ENCODE data around the gene NAIF1. TPM values are rescaled to one million over a fixed set of nuclear protein-coding genes. Genes with fewer than 3 reads are reported as not detected.
"Not testable (repeated sequence)": the region's sequence is repeated elsewhere in the genome, so short reads cannot be mapped to it uniquely, and the experiment has no call there.

NAIF1 gene
- total RNA-seq, 1 donor from 2014 or later = 6.2 TPM

- peaks cover 12% of the 10 kb centered on the region for H3K4me1 Mint-ChIP-seq (ENCODE audit: low read depth, unreplicated experiment)
- TF ChIP-seq, protein P1, sequence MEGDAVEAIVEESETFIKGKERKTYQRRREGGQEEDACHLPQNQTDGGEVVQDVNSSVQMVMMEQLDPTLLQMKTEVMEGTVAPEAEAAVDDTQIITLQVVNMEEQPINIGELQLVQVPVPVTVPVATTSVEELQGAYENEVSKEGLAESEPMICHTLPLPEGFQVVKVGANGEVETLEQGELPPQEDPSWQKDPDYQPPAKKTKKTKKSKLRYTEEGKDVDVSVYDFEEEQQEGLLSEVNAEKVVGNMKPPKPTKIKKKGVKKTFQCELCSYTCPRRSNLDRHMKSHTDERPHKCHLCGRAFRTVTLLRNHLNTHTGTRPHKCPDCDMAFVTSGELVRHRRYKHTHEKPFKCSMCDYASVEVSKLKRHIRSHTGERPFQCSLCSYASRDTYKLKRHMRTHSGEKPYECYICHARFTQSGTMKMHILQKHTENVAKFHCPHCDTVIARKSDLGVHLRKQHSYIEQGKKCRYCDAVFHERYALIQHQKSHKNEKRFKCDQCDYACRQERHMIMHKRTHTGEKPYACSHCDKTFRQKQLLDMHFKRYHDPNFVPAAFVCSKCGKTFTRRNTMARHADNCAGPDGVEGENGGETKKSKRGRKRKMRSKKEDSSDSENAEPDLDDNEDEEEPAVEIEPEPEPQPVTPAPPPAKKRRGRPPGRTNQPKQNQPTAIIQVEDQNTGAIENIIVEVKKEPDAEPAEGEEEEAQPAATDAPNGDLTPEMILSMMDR (IDR thresholded peaks at IDR 0.05; ENCODE audit: partially characterized antibody, unreplicated experiment) = no peak
- H3K4me3 Mint-ChIP-seq (ENCODE audit: unreplicated experiment) = no peak overlapping the region
- no peaks in the 10 kb centered on the region for H3K36me3 Mint-ChIP-seq (ENCODE audit: unreplicated experiment)
- H3K27me3 Mint-ChIP-seq (ENCODE audit: unreplicated experiment) = peaks cover 3% of the 10 kb centered on the region
- DNase-seq = peak; percentile 8
- H3K9me3 Mint-ChIP-seq (ENCODE audit: unreplicated experiment) = peaks cover 3% of the 10 kb centered on the region
- H3K27ac Mint-ChIP-seq (ENCODE audit: unreplicated experiment) = no peak overlapping the region
Measured at GRCh38 chr9:128114326-128115186, 47.4 kb upstream of the NAIF1 start.

DNA sequence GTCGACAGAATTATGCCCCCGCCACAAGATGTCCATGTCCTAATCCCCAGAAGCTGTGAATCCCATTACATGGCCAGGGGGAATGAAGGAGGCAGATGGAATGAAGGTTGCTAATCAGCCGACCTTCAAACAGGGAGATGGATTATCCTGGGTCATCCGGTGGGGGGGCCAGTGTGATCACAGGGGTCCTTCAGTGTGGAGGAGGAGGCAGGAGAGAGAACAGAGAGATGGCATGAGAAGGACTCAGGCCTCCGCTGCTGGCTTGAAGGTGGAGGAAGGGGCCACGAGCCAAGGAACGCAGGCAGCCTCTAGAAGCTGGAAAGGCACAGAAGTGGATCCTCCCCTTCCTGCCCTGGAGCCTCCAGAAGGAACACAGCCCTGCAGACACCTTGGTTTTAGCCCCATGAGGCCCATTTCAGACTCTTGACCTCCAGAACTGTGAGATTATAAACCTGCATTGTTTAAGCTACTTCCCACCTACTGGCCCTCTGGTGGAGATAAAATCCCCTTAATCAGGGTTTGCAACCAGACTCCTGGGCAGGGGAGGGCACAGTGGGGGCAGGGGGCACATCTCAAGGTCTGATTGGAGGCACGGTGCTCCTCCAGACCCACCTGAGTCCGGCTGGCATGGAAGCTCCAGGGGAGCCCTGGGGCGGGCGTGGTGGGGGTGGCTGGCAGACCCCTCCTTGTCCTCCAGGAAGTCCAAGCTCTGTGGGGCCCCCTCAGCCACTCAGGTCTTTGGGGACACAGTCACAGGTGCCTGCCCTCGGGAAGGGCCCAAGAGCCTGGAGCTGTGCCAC is 46.6 kb upstream of the NAIF1 start:
- Mint-ChIP-seq H3K27me3 (ENCODE audit: unreplicated experiment) (peaks cover 3% of the 10 kb centered on the region), H3K4me3 (ENCODE audit: unreplicated experiment) (no peak overlapping the region), H3K9me3 (ENCODE audit: unreplicated experiment) (peaks cover 3% of the 10 kb centered on the region), H3K36me3 (ENCODE audit: unreplicated experiment) (no peaks in the 10 kb centered on the region), H3K27ac (ENCODE audit: unreplicated experiment) (no peak overlapping the region), H3K4me1 (ENCODE audit: low read depth, unreplicated experiment) (peaks cover 17% of the 10 kb centered on the region)
- no peak for DNase-seq
- TF ChIP-seq, protein P1 (IDR thresholded peaks at IDR 0.05; ENCODE audit: partially characterized antibody, unreplicated experiment) = no peak

DNA sequence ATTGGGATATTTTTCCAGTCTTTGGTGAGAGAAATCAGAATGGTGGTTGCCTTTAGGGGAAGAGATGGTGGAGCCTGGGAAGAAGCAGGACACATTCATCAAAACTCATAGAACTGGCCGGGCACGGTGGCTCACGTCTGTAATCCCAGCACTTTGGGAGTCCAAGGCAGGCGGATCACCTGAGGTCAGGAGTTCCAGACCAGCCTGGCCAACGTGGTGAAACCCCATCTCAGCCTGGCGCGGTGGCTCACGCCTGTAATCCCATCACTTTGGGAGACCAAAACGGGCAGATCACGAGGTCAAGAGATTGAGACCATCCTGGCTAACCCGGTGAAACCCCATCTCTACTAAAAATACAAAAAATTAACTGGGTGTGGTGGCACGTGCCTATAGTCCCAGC is 44.6 kb upstream of the NAIF1 start:
- H3K27ac Mint-ChIP-seq (ENCODE audit: unreplicated experiment); H3K27me3 Mint-ChIP-seq (ENCODE audit: unreplicated experiment); DNase-seq; H3K9me3 Mint-ChIP-seq (ENCODE audit: unreplicated experiment); H3K4me3 Mint-ChIP-seq (ENCODE audit: unreplicated experiment); H3K36me3 Mint-ChIP-seq (ENCODE audit: unreplicated experiment): not testable (repeated sequence)
- H3K4me1 Mint-ChIP-seq (ENCODE audit: low read depth, unreplicated experiment) = peaks cover 19% of the 10 kb centered on the region

DNA sequence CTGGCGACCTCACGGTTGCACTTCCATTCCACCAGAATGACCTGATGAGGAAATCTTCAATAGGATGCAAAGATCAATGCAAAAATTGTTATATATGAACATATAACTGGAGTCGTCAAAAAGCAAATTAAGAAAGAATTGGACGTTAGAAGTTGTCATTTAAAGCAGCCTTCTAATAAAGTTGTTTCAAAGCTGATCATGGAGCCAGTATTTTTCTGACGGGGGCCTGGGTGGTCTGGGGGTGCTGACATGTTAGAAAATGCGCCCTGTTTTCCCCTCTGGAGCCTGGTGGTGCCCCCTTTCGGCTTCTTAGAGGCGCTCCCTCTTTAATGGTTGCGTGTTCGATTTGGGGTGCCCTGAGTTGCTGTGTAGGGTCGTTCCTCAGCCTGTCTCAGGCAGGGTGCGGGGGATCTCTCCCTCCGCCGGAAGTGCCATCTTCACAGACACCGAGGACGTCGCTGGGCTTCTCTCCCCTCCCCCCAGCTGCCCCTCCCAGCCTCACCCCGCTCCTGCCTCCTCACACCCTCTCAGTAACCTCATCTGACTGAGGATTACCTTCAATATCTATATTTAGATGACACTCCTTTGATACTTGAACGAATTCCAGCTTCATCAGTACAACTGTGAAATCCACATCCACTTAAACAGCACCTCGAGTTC is 42.1 kb upstream of the NAIF1 start:
- H3K4me3 Mint-ChIP-seq (ENCODE audit: unreplicated experiment) = peak overlapping the region; percentile 32
- H3K9me3 Mint-ChIP-seq (ENCODE audit: unreplicated experiment) = peaks cover 4% of the 10 kb centered on the region
- TF ChIP-seq, protein P1 (IDR thresholded peaks at IDR 0.05; ENCODE audit: partially characterized antibody, unreplicated experiment) = no peak
- DNase-seq = no peak
- no peaks in the 10 kb centered on the region for H3K36me3 Mint-ChIP-seq (ENCODE audit: unreplicated experiment)
- H3K27ac Mint-ChIP-seq (ENCODE audit: unreplicated experiment) = peak overlapping the region; percentile 70
- peaks cover 21% of the 10 kb centered on the region for H3K4me1 Mint-ChIP-seq (ENCODE audit: low read depth, unreplicated experiment)
- peaks cover 5% of the 10 kb centered on the region for H3K27me3 Mint-ChIP-seq (ENCODE audit: unreplicated experiment)

DNA sequence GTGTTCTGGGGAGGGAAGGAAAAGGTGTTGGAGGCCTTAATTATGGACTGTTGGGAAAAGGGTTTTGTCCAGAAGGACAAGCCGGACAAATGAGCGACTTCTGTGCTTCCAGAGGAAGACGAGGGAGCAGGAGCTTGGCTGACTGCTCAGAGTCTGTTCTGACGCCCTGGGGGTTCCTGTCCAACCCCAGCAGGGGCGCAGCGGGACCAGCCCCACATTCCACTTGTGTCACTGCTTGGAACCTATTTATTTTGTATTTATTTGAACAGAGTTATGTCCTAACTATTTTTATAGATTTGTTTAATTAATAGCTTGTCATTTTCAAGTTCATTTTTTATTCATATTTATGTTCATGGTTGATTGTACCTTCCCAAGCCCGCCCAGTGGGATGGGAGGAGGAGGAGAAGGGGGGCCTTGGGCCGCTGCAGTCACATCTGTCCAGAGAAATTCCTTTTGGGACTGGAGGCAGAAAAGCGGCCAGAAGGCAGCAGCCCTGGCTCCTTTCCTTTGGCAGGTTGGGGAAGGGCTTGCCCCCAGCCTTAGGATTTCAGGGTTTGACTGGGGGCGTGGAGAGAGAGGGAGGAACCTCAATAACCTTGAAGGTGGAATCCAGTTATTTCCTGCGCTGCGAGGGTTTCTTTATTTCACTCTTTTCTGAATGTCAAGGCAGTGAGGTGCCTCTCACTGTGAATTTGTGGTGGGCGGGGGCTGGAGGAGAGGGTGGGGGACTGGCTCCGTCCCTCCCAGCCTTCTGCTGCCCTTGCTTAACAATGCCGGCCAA is 41.3 kb upstream of the NAIF1 start:
- Mint-ChIP-seq H3K4me3 (ENCODE audit: unreplicated experiment) (peak overlapping the region; percentile 32), H3K27ac (ENCODE audit: unreplicated experiment) (peak overlapping the region; percentile 71), H3K36me3 (ENCODE audit: unreplicated experiment) (no peaks in the 10 kb centered on the region), H3K9me3 (ENCODE audit: unreplicated experiment) (peaks cover 4% of the 10 kb centered on the region), H3K27me3 (ENCODE audit: unreplicated experiment) (peaks cover 8% of the 10 kb centered on the region), H3K4me1 (ENCODE audit: low read depth, unreplicated experiment) (peaks cover 21% of the 10 kb centered on the region)
- TF ChIP-seq, protein P1 (IDR thresholded peaks at IDR 0.05; ENCODE audit: partially characterized antibody, unreplicated experiment) = no peak
- DNase-seq = no peak

Data from glutamatergic neuron (in vitro differentiated cells).